ENCODE measurements around the gene GTPBP8. TPM values are rescaled to one million over a fixed set of nuclear protein-coding genes. Genes with fewer than 3 reads are reported as not detected.
A peak's percentile ranks its signal among the peaks of the same experiment; 100 is the strongest.

Gene GTPBP8
- total RNA-seq, 1 experiment from 2014 or later: 19.5 TPM

GRCh38 chr3:113035387-113035982 is 44.7 kb downstream of the GTPBP8 start:
- H3K27me3 Mint-ChIP-seq (ENCODE audit: insufficient read depth, unreplicated experiment): peaks cover 3% of the 10 kb centered on the region
- no peak overlapping the region for H3K4me3 Mint-ChIP-seq (ENCODE audit: unreplicated experiment)
- H3K4me1 Mint-ChIP-seq (ENCODE audit: low read depth, unreplicated experiment): no peaks in the 10 kb centered on the region
- Histone ChIP-seq H3K36me3 (ENCODE audit: control insufficient read depth, insufficient read depth, low read length) (no peaks in the 10 kb centered on the region), H3K4me1 (no peaks in the 10 kb centered on the region), H3K4me3 (ENCODE audit: low read depth, low read length) (no peak overlapping the region), H3K27me3 (replicated peaks; ENCODE audit: control insufficient read depth, insufficient read depth, low read length) (no peaks in the 10 kb centered on the region), H3K9me3 (no peaks in the 10 kb centered on the region)
- ChIA-PET POLR2A (interaction anchor here (0.6 to 1.0 kb wide), 2 partner anchors 16 to 479 kb away, joined by 4 read pairs; partner anchors contain the start of gene SPICE1), CTCF (interaction anchor here (1.3 to 1.6 kb wide), 2 partner anchors 16 to 252 kb away, joined by 7 read pairs; a partner anchor contains a TSS)
- H3K9me3 Mint-ChIP-seq (ENCODE audit: unreplicated experiment): no peaks in the 10 kb centered on the region
- TF ChIP-seq CTCF (IDR thresholded peaks at IDR 0.05; ENCODE audit: insufficient read depth in 1 of 2, low read depth in 1 of 2, low read length in 1 of 2, severe bottlenecking in 1 of 2, unreplicated experiment in 1 of 2): peak; percentile 79 to 86
- no peaks in the 10 kb centered on the region for H3K36me3 Mint-ChIP-seq (ENCODE audit: insufficient read depth, unreplicated experiment)
- DNase-seq: peak; percentile 50 to 78
- BruUV-seq (replicated peaks): no TSS peak
- intact Hi-C loops (cut with micrococcal nuclease; ENCODE audit: unreplicated experiment): no loop called here
- no peak overlapping the region for H3K27ac Mint-ChIP-seq (ENCODE audit: unreplicated experiment)

DNA sequence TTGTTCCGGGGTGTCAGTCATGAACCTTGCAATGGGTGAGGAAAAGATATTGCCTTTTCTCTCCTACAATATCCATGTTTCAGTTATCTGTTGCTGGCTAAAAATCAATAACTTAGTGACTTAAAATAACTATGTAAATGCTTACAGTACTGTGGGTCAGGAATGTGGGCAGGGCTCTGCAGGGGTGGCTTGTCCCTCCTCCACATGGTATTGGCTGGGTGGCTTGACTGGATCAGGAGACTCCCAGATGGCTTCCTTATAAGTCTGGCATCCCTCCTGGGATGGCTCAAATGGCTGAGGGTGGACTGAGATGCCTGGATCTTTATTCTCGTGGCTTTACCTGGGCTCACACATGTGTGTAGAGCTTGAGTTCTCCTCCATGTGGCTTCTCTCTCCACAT is 47.5 kb downstream of the GTPBP8 start:
- Mint-ChIP-seq H3K36me3 (ENCODE audit: insufficient read depth, unreplicated experiment) (no peaks in the 10 kb centered on the region), H3K27me3 (ENCODE audit: insufficient read depth, unreplicated experiment) (peaks cover 3% of the 10 kb centered on the region), H3K4me1 (ENCODE audit: low read depth, unreplicated experiment) (no peaks in the 10 kb centered on the region), H3K4me3 (ENCODE audit: unreplicated experiment) (no peak overlapping the region), H3K9me3 (ENCODE audit: unreplicated experiment) (no peaks in the 10 kb centered on the region), H3K27ac (ENCODE audit: unreplicated experiment) (no peak overlapping the region)
- POLR2A ChIA-PET: no interaction called here
- Histone ChIP-seq H3K4me3 (ENCODE audit: low read depth, low read length) (no peak overlapping the region), H3K27me3 (replicated peaks; ENCODE audit: control insufficient read depth, insufficient read depth, low read length) (no peaks in the 10 kb centered on the region), H3K36me3 (ENCODE audit: control insufficient read depth, insufficient read depth, low read length) (no peaks in the 10 kb centered on the region), H3K9me3 (no peaks in the 10 kb centered on the region), H3K4me1 (no peaks in the 10 kb centered on the region)
- no peak for TF ChIP-seq CTCF (IDR thresholded peaks at IDR 0.05; ENCODE audit: insufficient read depth in 1 of 2, low read depth in 1 of 2, low read length in 1 of 2, severe bottlenecking in 1 of 2, unreplicated experiment in 1 of 2)
- DNase-seq: no peak
- intact Hi-C loops (cut with micrococcal nuclease; ENCODE audit: unreplicated experiment): no loop called here
- CTCF ChIA-PET: no interaction called here
- no TSS peak for BruUV-seq (replicated peaks)

DNA sequence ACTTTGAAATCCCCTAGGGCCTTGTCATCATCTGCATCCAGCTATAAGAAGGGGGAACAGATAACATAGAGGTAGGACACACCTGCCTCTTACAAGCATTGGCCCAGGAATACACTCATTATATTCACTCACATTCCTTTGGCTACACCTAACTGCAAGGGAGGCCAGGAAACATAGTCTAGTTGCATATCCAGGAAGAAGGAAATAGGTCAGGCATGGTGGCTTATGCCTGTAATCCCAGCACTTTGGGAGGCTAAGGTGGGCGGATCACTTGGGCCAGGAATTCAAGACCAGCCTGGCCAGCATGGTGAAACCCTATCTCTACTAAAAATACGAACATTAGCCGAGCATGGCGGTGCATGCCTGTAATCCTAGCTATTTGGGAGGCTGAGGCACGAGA is 48.8 kb downstream of the GTPBP8 start:
- Mint-ChIP-seq H3K4me3 (ENCODE audit: unreplicated experiment) (no peak overlapping the region), H3K27ac (ENCODE audit: unreplicated experiment) (no peak overlapping the region), H3K27me3 (ENCODE audit: insufficient read depth, unreplicated experiment) (peaks cover 3% of the 10 kb centered on the region), H3K9me3 (ENCODE audit: unreplicated experiment) (no peaks in the 10 kb centered on the region), H3K4me1 (ENCODE audit: low read depth, unreplicated experiment) (no peaks in the 10 kb centered on the region), H3K36me3 (ENCODE audit: insufficient read depth, unreplicated experiment) (no peaks in the 10 kb centered on the region)
- intact Hi-C loops (cut with micrococcal nuclease; ENCODE audit: unreplicated experiment): no loop called here
- Histone ChIP-seq H3K27me3 (replicated peaks; ENCODE audit: control insufficient read depth, insufficient read depth, low read length) (no peaks in the 10 kb centered on the region), H3K36me3 (ENCODE audit: control insufficient read depth, insufficient read depth, low read length) (no peaks in the 10 kb centered on the region), H3K9me3 (no peaks in the 10 kb centered on the region), H3K4me1 (no peaks in the 10 kb centered on the region), H3K4me3 (ENCODE audit: low read depth, low read length) (no peak overlapping the region)
- ChIA-PET CTCF (no interaction called here), POLR2A (no interaction called here)
- DNase-seq: no peak
- no TSS peak for BruUV-seq (replicated peaks)
- TF ChIP-seq CTCF (IDR thresholded peaks at IDR 0.05; ENCODE audit: insufficient read depth in 1 of 2, low read depth in 1 of 2, low read length in 1 of 2, severe bottlenecking in 1 of 2, unreplicated experiment in 1 of 2): no peak

Measured in Caco-2 (cell line).